K562 (cell line): Measurements from ENCODE around the gene MC2R. TPM values are rescaled to one million over a fixed set of nuclear protein-coding genes. Genes with fewer than 3 reads are reported as not detected.

Source experiments
- ATAC-seq: fragments of 200-7000 bp; cut with Tn5 transposase; 3 replicates; pipeline ENCODE4 v1.9.1; 2020; ENCODE audit warnings: moderate library complexity
- BruUV-seq: library from RNA; stranded (reverse); fragments of 400-500 nt; replicated peaks from 2 replicates; lab custom pipeline; 2021; lab: Mats Ljungman, UMichigan
- CTCF ChIA-PET: fragments of 300-600 bp; formaldehyde crosslinking; extraction: SDS; loops from one replicate; lab custom pipeline; 2021; ENCODE audit warnings: low intra/inter-chr PET ratio; lab: Yijun Ruan, JAX
- POLR2A ChIA-PET: fragments of 300-600, 350-650 bp; sonication (Branson Sonifier 250); formaldehyde crosslinking; extraction: SDS; loops from one replicate; lab custom pipeline; 2021; ENCODE audit warnings: antibody characterized with exemption, inconsistent platforms; lab: Yijun Ruan, JAX
- DNase-seq, 4 experiments: peaks; one replicate each; pipeline versions ENCODE4 v3.0.0 to v3.0.0-alpha.2; 2011 to 2018; ENCODE audit warnings: low spot score in 3 of 4, mixed read lengths in 3 of 4; ENCODE audit errors: extremely low read depth in 1 of 4
- FAIRE-seq: peaks from 2 replicates; lab custom pipeline; 2011; peaks lifted over from hg19 to GRCh38; lab: Jason Lieb, UNC
- H2AFZ ChIP-seq: 2 replicates; pipeline ENCODE4 v1.6.0; 2011; ENCODE audit warnings: low read depth, low read length, control low read depth, inconsistent platforms
- H3K27ac ChIP-seq: fragments of 200-600 bp; 3 replicates; pipeline ENCODE4 v1.8.0; 2011; ENCODE audit warnings: low read depth, mild to moderate bottlenecking, control low read depth, inconsistent platforms, low read length, moderate library complexity, mixed read lengths; ENCODE audit errors: extremely low read depth
- H3K27me3 ChIP-seq, 2 experiments: fragments of 300-600 bp in 1 of 2; 2 replicates in 1 of 2; 3 replicates in 1 of 2; pipeline versions ENCODE4 v1.6.0 to v1.8.0; 2011; ENCODE audit warnings: inconsistent platforms in 2 of 2, low read length in 2 of 2, mild to moderate bottlenecking in 1 of 2, mixed read lengths in 1 of 2, moderate library complexity in 1 of 2; ENCODE audit not compliant: control insufficient read depth in 2 of 2, insufficient read depth in 2 of 2
- H3K36me3 ChIP-seq: fragments of 300-600 bp; 3 replicates; pipeline ENCODE4 v1.8.0; 2011; ENCODE audit warnings: mild to moderate bottlenecking, low read length, inconsistent platforms; ENCODE audit not compliant: control insufficient read depth, insufficient read depth
- H3K4me1 ChIP-seq, 2 experiments: fragments of 200-600 bp in 1 of 2; replicated peaks in 1 of 2; 2 replicates in 1 of 2; 3 replicates in 1 of 2; pipeline versions ENCODE4 v1.5.1 to v1.8.0; 2011; ENCODE audit warnings: inconsistent platforms in 2 of 2, low read length in 2 of 2, mild to moderate bottlenecking in 1 of 2, mixed read lengths in 1 of 2, moderate library complexity in 1 of 2; ENCODE audit not compliant: control insufficient read depth in 2 of 2, insufficient read depth in 2 of 2
- H3K4me2 ChIP-seq: 2 replicates; pipeline ENCODE4 v1.6.1; 2011; ENCODE audit warnings: low read length, control low read depth, inconsistent platforms, mixed read lengths; ENCODE audit not compliant: insufficient read depth
- H3K4me3 ChIP-seq: fragments of 200-600 bp; sonication (generic), shearing (Covaris generic); 2 replicates; pipeline ENCODE4 v1.5.1; 2016; ENCODE audit warnings: control low read depth, inconsistent platforms
- H3K79me2 ChIP-seq: fragments of 200-600 bp; 3 replicates; pipeline ENCODE4 v1.8.0; 2011; ENCODE audit warnings: low read length, inconsistent platforms; ENCODE audit not compliant: control insufficient read depth, insufficient read depth
- H3K9ac ChIP-seq, 2 experiments: 2 replicates each; pipeline versions ENCODE4 v1.6.0 to v1.6.1; 2011; ENCODE audit warnings: low read depth in 2 of 2, low read length in 2 of 2, control low read depth in 1 of 2, inconsistent platforms in 1 of 2, mild to moderate bottlenecking in 1 of 2, mixed read lengths in 1 of 2; ENCODE audit not compliant: insufficient read depth in 1 of 2
- H3K9me1 ChIP-seq: one replicate; pipeline ENCODE4 v1.6.0; 2011; ENCODE audit warnings: inconsistent platforms, mild to moderate bottlenecking, low read length, moderate library complexity; ENCODE audit not compliant: control insufficient read depth, insufficient read depth
- H3K9me3 ChIP-seq: replicated peaks from 2 replicates; pipeline ENCODE4 v1.5.1; 2011; ENCODE audit warnings: low read depth, low read length, inconsistent platforms; ENCODE audit not compliant: control insufficient read depth, insufficient read depth
- H4K20me1 ChIP-seq: replicated peaks from 2 replicates; pipeline ENCODE4 v1.6.1; 2011; ENCODE audit warnings: low read length, inconsistent platforms, mixed read lengths; ENCODE audit not compliant: control insufficient read depth, insufficient read depth
- FOXJ3 ChIP-seq: sonication (generic); formaldehyde crosslinking; IDR thresholded peaks from 2 replicates; pipeline ENCODE4 v1.4.0; 2020; ENCODE audit warnings: mild to moderate bottlenecking, missing genetic modification reagents
- HMGXB4 ChIP-seq: sonication (generic); formaldehyde crosslinking; IDR thresholded peaks from 2 replicates; pipeline ENCODE4 v1.8.1; 2023; ENCODE audit warnings: mild to moderate bottlenecking, missing genetic modification reagents
- NEUROD1 ChIP-seq: fragments of 150-350 bp; IDR thresholded peaks from 2 replicates; pipeline ENCODE4 v1.6.1; 2014; ENCODE audit warnings: borderline replicate concordance, low read length, low read depth; ENCODE audit not compliant: partially characterized antibody
- PHF21A ChIP-seq: fragments of 450-650 bp; IDR thresholded peaks from 2 replicates; pipeline ENCODE4 v1.6.1; 2017; ENCODE audit warnings: low read depth, borderline replicate concordance
- SREBF2 ChIP-seq: sonication (generic); formaldehyde crosslinking; IDR thresholded peaks from 2 replicates; pipeline ENCODE4 v1.4.0; 2020; ENCODE audit warnings: mild to moderate bottlenecking, missing genetic modification reagents
- TAF15 ChIP-seq: fragments of 200-400 bp; formaldehyde crosslinking; IDR thresholded peaks from 2 replicates; pipeline ENCODE4 v1.6.1; 2017; ENCODE audit warnings: mild to moderate bottlenecking, low read depth, low read length, moderate library complexity
- TCF7 ChIP-seq: sonication (generic); IDR thresholded peaks from 2 replicates; pipeline ENCODE4 v1.6.1; 2016; ENCODE audit warnings: antibody characterized with exemption, borderline replicate concordance
- TRIM24 ChIP-seq, 2 experiments: fragments of 450-650 bp; IDR thresholded peaks; 2 replicates each; pipeline ENCODE4 v1.6.1; 2016
- ZNF184 ChIP-seq: sonication (generic); formaldehyde crosslinking; IDR thresholded peaks from 2 replicates; pipeline ENCODE4 v1.5.0; 2020; ENCODE audit warnings: missing genetic modification reagents
- ZNF232 ChIP-seq: sonication (generic); formaldehyde crosslinking; IDR thresholded peaks from 2 replicates; pipeline ENCODE4 v1.8.0; 2022; ENCODE audit warnings: mild to moderate bottlenecking, missing genetic modification reagents
- WGBS: fragments of 100-300 bp; shearing (Covaris generic); methylation state at CpG from one replicate; pipeline ENCODE4 v1.1.6; 2016; ENCODE audit warnings: low coverage, mixed read lengths; ENCODE audit not compliant: insufficient coverage; ENCODE audit errors: missing lambda C conversion rate; 5-methylcytosine and 5-hydroxymethylcytosine counted together
- in situ Hi-C: fragments of 300-500 bp; cut with MboI; formaldehyde crosslinking; loops from 4 replicates; pipeline ENCODE4 v1.15.0; 2018; ENCODE audit warnings: inconsistent platforms, mixed read lengths
- intact Hi-C: fragments of 100-400 bp; cut with micrococcal nuclease; formaldehyde crosslinking; loops from 2 replicates; pipeline ENCODE4 v1.14.2; 2022
- polyA plus RNA-seq, 8 experiments: library from polyadenylated mRNA; depleted of rRNA in 4 of 8; stranded (reverse) in 5 of 8; unstranded in 3 of 8; fragments of >200 nt; fragmentation: Nextera tagmentation in 2 of 8; fragmentation: Illumina TruSeq in 1 of 8; extraction: Ambion mirVana in 2 of 8; extraction: Trizol in 1 of 8; gene quantifications; 2 replicates each; pipeline versions ENCODE4 v1.2.1 to v1.2.3, GENCODE V29; 2011 to 2014; ENCODE audit warnings: inconsistent platforms in 1 of 8, missing spikeins in 1 of 8
- total RNA-seq, 7 experiments: library from RNA; depleted of rRNA in 6 of 7; stranded (reverse); fragments of >200 nt in 6 of 7; fragmentation: Illumina TruSeq in 2 of 7; extraction: Trizol in 2 of 7; gene quantifications; 2 replicates each; pipeline versions ENCODE4 v1.2.1 to v1.2.3, GENCODE V29; 2011 to 2021; ENCODE audit warnings: low replicate concordance in 1 of 7

The MC2R gene
- total and polyA plus RNA-seq, 9 of the 15 experiments (the other 6 are each of a cell fraction or from before 2014, with no cell fraction given), result not detected

- H3K9ac ChIP-seq, result no peak overlapping the region
- H3K36me3 ChIP-seq, result no peaks in the 10 kb centered on the region
- intact Hi-C loops (no loop called here), in situ Hi-C loops (no loop called here)
- H3K27ac ChIP-seq, result no peak overlapping the region
- H3K9me3 ChIP-seq, result no peaks in the 10 kb centered on the region
- ATAC-seq, result no peak
- FAIRE-seq, result no peak
- H3K79me2 ChIP-seq, result no peaks in the 10 kb centered on the region
- H3K4me2 ChIP-seq, result no peak overlapping the region
- WGBS, result 3% methylated on average over 2 of the region's 2 CpGs
- H3K4me3 ChIP-seq, result no peak overlapping the region
- TF ChIP-seq FOXJ3 (no peak), HMGXB4 (CRISPR knock-in tag) (no peak), PHF21A (no peak)
- H2AFZ ChIP-seq, result no peak overlapping the region
- H4K20me1 ChIP-seq, result no peaks in the 10 kb centered on the region
- POLR2A ChIA-PET, result interaction anchor here (0.8 kb wide), 1 partner anchor 119 kb away, joined by 3 read pairs; no protein-coding TSS in a partner anchor
- H3K9me1 ChIP-seq, result no peaks in the 10 kb centered on the region
- no peaks in the 10 kb centered on the region for H3K4me1 ChIP-seq
- BruUV-seq, result no TSS peak
- DNase-seq, result no peak
- H3K27me3 ChIP-seq, result no peaks in the 10 kb centered on the region; a peak in 1 of 5 replicates
- CTCF ChIA-PET, result no interaction called here
Measured at GRCh38 chr18:13945811-13946210, 30.5 kb upstream of the MC2R start.

DNA sequence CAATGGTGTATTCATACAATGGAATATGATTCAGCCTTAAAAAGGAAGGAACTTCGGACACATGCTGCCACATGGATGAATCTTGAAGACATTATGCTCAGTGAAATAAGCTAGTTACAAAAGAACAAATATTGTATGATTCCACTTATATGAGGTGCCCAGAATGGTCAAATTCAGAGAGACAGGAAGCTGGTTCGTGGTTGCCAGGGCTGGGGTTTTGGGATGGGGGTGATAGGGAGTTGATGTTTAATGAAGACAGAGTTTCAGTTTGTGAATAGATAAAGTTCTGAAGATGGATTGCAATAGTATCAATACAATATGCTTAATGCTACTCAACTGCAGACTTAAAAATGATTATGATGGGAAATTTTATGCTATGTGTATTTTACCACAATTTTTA, 28.0 kb upstream of the MC2R start:
- CTCF ChIA-PET, result no interaction called here
- H3K79me2 ChIP-seq, result no peaks in the 10 kb centered on the region
- BruUV-seq, result no TSS peak
- WGBS, result 0% methylated on average over 2 of the region's 2 CpGs
- no peak overlapping the region for H2AFZ ChIP-seq
- H3K9ac ChIP-seq, result no peak overlapping the region
- H3K4me1 ChIP-seq, result no peaks in the 10 kb centered on the region
- no peak overlapping the region for H3K27ac ChIP-seq
- in situ Hi-C loops, result no loop called here
- H3K9me3 ChIP-seq, result no peaks in the 10 kb centered on the region
- no peak overlapping the region for H3K4me2 ChIP-seq
- POLR2A ChIA-PET, result no interaction called here
- no peaks in the 10 kb centered on the region for H3K36me3 ChIP-seq
- no peaks in the 10 kb centered on the region; a peak in 1 of 5 replicates for H3K27me3 ChIP-seq
- no peak for DNase-seq
- H3K4me3 ChIP-seq, result no peak overlapping the region
- H4K20me1 ChIP-seq, result no peaks in the 10 kb centered on the region
- intact Hi-C loops, result no loop called here
- FAIRE-seq, result no peak
- no peaks in the 10 kb centered on the region for H3K9me1 ChIP-seq
- TF ChIP-seq TCF7 (no peak), NEUROD1 (no peak), SREBF2 (CRISPR knock-in tag) (no peak), ZNF184 (CRISPR knock-in tag) (no peak), TRIM24 (IDR thresholded peaks at IDR 0.05) (no peak), TAF15 (no peak), ZNF232 (CRISPR knock-in tag) (no peak)
- no peak for ATAC-seq
